ENCODE measurements around the gene PLEKHM2.

GRCh38 chr1:15723631-15724246 is 39.6 kb downstream of the PLEKHM2 start:
- TF ChIP-seq, protein P1, sequence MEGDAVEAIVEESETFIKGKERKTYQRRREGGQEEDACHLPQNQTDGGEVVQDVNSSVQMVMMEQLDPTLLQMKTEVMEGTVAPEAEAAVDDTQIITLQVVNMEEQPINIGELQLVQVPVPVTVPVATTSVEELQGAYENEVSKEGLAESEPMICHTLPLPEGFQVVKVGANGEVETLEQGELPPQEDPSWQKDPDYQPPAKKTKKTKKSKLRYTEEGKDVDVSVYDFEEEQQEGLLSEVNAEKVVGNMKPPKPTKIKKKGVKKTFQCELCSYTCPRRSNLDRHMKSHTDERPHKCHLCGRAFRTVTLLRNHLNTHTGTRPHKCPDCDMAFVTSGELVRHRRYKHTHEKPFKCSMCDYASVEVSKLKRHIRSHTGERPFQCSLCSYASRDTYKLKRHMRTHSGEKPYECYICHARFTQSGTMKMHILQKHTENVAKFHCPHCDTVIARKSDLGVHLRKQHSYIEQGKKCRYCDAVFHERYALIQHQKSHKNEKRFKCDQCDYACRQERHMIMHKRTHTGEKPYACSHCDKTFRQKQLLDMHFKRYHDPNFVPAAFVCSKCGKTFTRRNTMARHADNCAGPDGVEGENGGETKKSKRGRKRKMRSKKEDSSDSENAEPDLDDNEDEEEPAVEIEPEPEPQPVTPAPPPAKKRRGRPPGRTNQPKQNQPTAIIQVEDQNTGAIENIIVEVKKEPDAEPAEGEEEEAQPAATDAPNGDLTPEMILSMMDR (IDR thresholded peaks at IDR 0.05): no peak
- no peak for TF ChIP-seq POLR2A (IDR thresholded peaks at IDR 0.05)

All from lower leg skin (tissue), 3 donors.